ENCODE measurements around the gene SMCO4. TPM values are rescaled to one million over a fixed set of nuclear protein-coding genes. Genes with fewer than 3 reads are reported as not detected.
"Not testable (repeated sequence)": the region's sequence is repeated elsewhere in the genome, so short reads cannot be mapped to it uniquely, and the experiment has no call there.

SMCO4 gene, protein sequence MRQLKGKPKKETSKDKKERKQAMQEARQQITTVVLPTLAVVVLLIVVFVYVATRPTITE
- total RNA-seq, result 10 to 100 TPM in 2 of 8 experiments, 1 to 10 TPM in 6; 1.1 to 19.2 (median 5.8) TPM

DNA sequence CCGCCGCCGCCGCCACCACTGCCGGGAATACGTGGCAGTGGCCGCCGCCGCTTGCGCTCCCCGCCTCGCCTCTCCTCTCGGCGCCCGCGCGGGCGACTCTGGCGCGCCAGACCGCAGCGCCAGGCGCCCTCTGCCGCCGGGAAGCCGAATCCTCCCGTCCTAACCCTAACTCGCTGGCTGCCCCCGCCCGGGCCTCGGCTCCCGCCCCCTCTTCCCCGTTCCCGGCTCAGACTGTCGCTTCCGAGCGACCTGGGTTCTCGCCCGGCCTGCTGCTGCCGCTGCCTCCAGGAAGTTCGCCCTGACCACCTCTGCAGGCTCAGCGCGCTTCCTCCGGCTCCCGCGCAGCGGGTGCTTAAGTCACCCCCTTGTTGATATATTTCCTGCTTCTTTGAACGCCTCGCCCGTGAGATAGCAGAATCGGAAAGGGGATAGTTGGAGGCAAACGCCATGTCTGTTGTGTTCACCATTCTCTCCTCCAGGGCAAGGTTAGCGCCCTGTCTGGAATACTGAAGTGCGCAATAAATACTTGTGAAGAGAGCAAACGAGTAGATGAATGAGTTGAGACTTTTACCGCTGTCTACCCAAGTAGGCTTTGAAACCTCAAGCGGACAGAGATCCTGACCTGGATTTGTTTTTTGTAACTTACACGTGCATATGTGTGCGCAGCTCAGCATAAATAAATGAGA is at the start of gene SMCO4:
SMCO4 (minus strand) TSS at position 100 of the 686 bp plus-strand sequence. CDS start 64,202 bp downstream, outside the sequence.
- ATAC-seq (replicated peaks in 6 of 8), result peak; percentile 83 to 97 (median 86)
- Histone ChIP-seq H3K27ac (peak within 1 kb of the TSS in 1 of 2 donors; percentile 72), H3K4me1 (replicated peaks in 1 of 2) (peaks cover 0 to 4% of the 10 kb centered on the region in 2 donors), H3K4me3 (peak within 1 kb of the TSS; percentile 61 to 91 (median 88))
- in situ Hi-C loops (cut with MboI; ENCODE audit: low pct_unique_long_range_greater_than_20kb in 2 of 9, low sequenced_read_pairs in 9 of 9, unreplicated experiment in 9 of 9), result loop anchor here in 1 of 9 experiments (25.0 kb wide), 1 partner anchor 306 kb away; no protein-coding TSS in a partner anchor
- 5 to 92% (median 28%) methylated on average over 2 to 15 of the region's 59 CpGs; no CpG with 5 or more reads in 2 of the 10 experiments for WGBS, 10 experiments

DNA sequence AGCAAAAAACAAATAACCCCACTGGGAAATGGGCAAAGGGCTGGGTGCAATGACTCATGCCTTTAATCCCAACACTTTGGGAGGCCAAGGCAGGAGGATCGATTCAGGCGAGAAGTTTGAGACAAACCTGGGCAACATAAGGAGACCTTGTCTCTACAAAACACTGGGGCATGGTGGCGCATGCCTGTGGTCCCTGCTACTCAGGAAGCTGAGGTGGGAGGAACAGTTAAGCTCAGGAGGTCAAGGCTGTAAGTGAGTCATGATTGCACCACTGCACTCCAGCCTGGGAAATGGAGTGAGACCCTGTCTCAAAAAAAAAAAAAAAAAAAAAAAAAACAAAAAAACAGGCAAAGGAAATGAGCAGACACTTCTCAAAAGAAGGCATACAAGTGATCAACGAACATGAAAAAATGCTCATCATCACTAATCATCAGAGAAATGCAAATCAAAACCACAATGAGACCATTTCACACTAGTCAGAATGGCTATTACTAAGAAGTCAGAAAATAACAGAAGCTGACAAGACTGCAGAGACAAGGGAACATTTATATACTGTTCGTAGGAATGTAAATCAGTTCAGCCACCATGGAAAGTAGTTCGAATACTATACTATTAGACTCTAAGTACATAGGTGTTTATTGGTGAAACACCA is 48.2 kb upstream of the SMCO4 start:
- ATAC-seq (replicated peaks in 6 of 8), result no peak
- no peak overlapping the region for H3K27ac ChIP-seq
- peaks cover 0 to 3% of the 10 kb centered on the region in 2 donors for H3K4me1 ChIP-seq (replicated peaks in 1 of 2)
- in situ Hi-C loops (cut with MboI; ENCODE audit: low pct_unique_long_range_greater_than_20kb in 2 of 9, low sequenced_read_pairs in 9 of 9, unreplicated experiment in 9 of 9), result no loop called here
- WGBS, 10 experiments, result 63 to 100% (median 90%) methylated on average over 1 to 6 of the region's 6 CpGs; no CpG with 5 or more reads in 1 of the 10 experiments
- H3K4me3 ChIP-seq, result no peak overlapping the region

DNA sequence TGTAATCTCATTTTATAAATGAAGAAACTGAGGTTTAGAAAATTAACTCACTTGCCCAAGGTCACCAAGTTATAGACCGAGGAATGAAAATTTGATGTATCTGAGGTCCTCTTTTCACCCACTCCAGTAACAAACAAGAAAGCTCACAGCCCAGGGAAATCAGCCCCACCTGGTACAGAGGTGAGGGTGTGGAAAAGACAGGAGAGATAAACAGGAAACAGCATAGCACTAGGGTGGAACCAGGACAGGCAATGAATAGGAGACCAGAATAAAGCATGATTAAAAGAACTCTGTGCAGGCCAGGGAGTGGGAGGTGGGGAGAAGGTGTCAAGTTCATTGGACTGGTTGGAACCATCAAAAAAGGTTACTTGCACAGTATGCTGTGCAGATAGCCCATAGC is 46.2 kb upstream of the SMCO4 start:
- Histone ChIP-seq H3K4me1 (replicated peaks in 1 of 2) (peaks cover 0 to 3% of the 10 kb centered on the region in 2 donors), H3K27ac (no peak overlapping the region), H3K4me3 (no peak overlapping the region)
- WGBS, 10 experiments, result 75 to 100% (median 80%) methylated on average over 1 of the region's 1 CpG; no CpG with 5 or more reads in 5 of the 10 experiments
- no peak for ATAC-seq (replicated peaks in 6 of 8)
- in situ Hi-C loops (cut with MboI; ENCODE audit: low pct_unique_long_range_greater_than_20kb in 2 of 9, low sequenced_read_pairs in 9 of 9, unreplicated experiment in 9 of 9), result no loop called here

DNA sequence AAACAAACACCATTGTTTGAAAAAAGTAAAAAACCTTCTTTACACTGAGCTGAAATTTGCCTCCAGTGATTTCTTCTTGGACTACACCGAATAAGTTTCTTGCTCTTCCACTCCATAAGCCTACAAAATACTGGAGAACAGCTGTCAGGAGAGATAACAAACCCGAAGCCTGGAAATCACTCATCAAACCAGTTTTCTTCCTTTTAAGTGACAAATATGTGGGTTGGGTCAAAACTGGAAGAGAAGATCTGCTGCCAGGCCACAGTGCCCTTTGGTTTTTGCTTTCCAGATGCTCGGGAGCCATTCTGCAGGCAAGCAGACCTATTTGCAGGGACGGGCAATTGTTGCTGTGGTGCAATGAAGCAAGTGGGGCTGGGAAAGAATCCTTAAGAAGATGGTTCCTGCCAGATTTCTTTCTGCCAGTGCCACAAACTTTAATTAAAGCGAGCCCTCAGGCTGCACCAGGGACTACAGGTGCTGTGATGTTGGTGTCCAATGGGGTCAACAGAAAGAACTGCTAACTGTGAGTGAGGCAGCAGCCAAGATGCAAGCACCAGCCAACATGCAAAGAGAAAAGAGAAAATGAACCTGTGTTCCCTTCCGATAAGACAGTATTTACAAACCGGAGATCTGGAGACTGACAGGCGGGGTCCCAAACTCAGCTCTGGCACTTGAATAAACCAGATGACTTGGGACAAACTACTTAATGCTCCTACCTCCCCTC is 44.8 kb upstream of the SMCO4 start:
- Histone ChIP-seq H3K4me3 (no peak overlapping the region), H3K27ac (no peak overlapping the region), H3K4me1 (replicated peaks in 1 of 2) (peaks cover 0 to 3% of the 10 kb centered on the region in 2 donors)
- in situ Hi-C loops (cut with MboI; ENCODE audit: low pct_unique_long_range_greater_than_20kb in 2 of 9, low sequenced_read_pairs in 9 of 9, unreplicated experiment in 9 of 9), result no loop called here
- no peak for ATAC-seq (replicated peaks in 6 of 8)
- 67 to 100% (median 92%) methylated on average over 1 to 7 of the region's 8 CpGs; no CpG with 5 or more reads in 1 of the 10 experiments for WGBS, 10 experiments

DNA sequence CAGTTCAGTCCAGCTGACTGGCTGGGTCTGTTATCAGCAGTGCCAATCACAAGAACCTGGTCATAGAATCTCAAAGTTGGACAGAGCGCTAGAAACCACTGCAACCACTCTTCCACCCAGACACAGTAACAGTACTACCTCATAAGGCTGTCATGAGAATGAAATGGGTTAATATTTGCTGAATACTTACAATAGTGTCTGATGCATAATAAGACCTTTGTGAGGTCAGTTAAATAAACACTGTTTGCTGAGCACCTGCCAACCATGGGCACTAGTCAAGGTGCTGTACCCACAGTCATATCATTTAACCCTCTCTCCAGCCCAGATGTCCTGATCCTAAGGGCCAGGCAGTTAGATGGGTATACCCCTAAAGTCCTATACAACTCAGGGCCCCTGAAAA is 44.2 kb upstream of the SMCO4 start:
- H3K27ac ChIP-seq; H3K4me1 ChIP-seq (replicated peaks in 1 of 2); in situ Hi-C loops (cut with MboI; ENCODE audit: low pct_unique_long_range_greater_than_20kb in 2 of 9, low sequenced_read_pairs in 9 of 9, unreplicated experiment in 9 of 9); H3K4me3 ChIP-seq: not testable (repeated sequence)
- peak in 1 of 8 experiments; percentile 25 for ATAC-seq (replicated peaks in 6 of 8)
- WGBS, 10 experiments, result 40 to 100% (median 86%) methylated on average over 1 of the region's 1 CpG; no CpG with 5 or more reads in 7 of the 10 experiments

DNA sequence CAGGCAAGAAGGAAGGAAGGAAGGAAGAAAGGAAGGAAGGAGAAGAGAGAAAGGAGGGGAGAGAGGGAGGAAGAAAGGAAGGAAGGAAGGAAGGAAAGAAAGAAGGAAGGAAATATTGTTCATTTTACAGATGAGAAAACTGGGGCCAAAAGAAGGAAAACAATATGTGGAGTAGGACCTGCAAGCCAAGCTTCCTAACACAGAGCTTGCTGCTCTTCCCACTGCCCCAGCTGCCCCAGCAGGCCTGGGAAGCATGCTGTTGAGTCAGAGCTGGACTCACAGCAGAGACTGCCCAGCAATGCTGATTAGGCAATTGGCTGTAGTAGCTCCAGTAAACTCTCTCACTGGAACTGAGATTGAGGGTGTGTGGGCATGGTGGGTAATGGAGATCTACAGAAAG is 42.6 kb upstream of the SMCO4 start:
- Histone ChIP-seq H3K27ac (no peak overlapping the region), H3K4me1 (replicated peaks in 1 of 2) (peaks cover 0 to 3% of the 10 kb centered on the region in 2 donors), H3K4me3 (no peak overlapping the region)
- in situ Hi-C loops (cut with MboI; ENCODE audit: low pct_unique_long_range_greater_than_20kb in 2 of 9, low sequenced_read_pairs in 9 of 9, unreplicated experiment in 9 of 9), result no loop called here
- ATAC-seq (replicated peaks in 6 of 8), result peak in 7 of 8 experiments; percentile 36 to 99 (median 70)

DNA sequence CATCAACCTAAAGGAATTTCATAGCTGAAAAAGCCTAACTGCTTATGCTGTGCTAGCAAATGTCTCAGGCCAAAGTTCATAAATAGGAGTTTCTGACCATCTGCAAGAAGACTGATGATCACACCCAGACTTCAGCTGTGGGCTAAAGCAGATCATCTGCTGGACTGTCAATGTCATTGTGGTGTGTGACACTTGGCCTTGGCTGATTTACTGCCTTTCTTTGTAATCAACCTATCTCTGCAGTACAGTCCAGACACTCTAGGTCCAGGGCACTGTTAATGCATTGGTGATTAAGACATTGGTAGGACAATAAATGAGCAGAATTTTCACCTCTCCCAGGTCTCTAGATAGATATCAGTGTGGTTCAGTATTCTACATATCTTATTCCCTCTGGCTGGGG is 40.3 kb upstream of the SMCO4 start:
- no peak for ATAC-seq (replicated peaks in 6 of 8)
- in situ Hi-C loops (cut with MboI; ENCODE audit: low pct_unique_long_range_greater_than_20kb in 2 of 9, low sequenced_read_pairs in 9 of 9, unreplicated experiment in 9 of 9), result no loop called here
- no peak overlapping the region for H3K4me3 ChIP-seq
- H3K4me1 ChIP-seq (replicated peaks in 1 of 2), result peaks cover 0 to 3% of the 10 kb centered on the region in 2 donors
- no peak overlapping the region for H3K27ac ChIP-seq

DNA sequence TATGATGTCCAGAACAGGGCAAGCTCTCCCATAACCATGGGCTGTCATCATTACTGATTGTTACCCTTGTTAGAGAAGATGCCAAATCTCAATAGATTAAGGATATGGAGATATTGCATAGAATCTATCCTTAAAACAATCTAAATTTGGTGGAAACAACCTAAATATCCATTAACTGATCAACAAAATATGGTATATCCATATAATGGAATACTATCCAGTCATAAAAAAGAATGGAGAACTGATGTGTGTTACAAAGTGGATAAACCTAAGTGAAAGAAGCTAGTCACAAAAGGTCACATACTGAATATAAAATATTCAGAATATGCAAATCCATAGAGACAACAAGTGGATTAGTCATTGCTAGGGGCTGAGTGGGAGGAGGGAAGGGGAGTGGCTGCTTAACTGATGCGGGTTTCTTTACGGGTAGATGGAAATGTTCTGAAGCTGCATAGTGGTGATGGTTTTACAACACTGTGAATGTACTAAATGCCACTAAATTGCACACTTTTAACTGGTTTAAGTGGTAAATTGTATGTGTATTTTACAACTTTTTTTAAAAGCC is 36.1 kb upstream of the SMCO4 start:
- WGBS, 10 experiments, result 0 to 100% (median 86%) methylated on average over 1 to 2 of the region's 2 CpGs; no CpG with 5 or more reads in 5 of the 10 experiments
- H3K27ac ChIP-seq, result no peak overlapping the region
- no peaks in the 10 kb centered on the region for H3K4me1 ChIP-seq (replicated peaks in 1 of 2)
- ATAC-seq (replicated peaks in 6 of 8), result peak in 3 of 8 experiments; percentile 29 to 74 (median 65)
- H3K4me3 ChIP-seq, result no peak overlapping the region
- in situ Hi-C loops (cut with MboI; ENCODE audit: low pct_unique_long_range_greater_than_20kb in 2 of 9, low sequenced_read_pairs in 9 of 9, unreplicated experiment in 9 of 9), result no loop called here

DNA sequence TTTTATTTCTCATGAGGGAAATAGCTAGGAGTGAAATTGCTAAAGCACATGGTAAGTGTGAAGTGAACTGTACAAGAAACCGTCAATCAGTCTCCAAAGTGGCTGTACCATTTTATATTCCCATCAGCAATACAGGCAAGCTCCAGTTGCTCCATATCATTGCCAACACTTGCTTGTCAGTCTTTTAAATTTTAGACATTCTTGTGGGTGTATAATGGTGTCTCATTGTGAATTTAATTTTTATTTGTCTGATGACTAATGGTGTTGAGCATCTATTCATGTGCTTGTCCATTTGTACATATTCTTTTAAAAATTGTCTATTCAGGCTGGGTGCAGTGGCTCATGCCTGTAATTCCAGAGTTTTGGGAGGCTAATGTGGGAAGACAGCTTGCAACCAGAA is 34.1 kb upstream of the SMCO4 start:
- Histone ChIP-seq H3K4me3 (no peak overlapping the region), H3K4me1 (replicated peaks in 1 of 2) (no peaks in the 10 kb centered on the region), H3K27ac (no peak overlapping the region)
- in situ Hi-C loops (cut with MboI; ENCODE audit: low pct_unique_long_range_greater_than_20kb in 2 of 9, low sequenced_read_pairs in 9 of 9, unreplicated experiment in 9 of 9), result no loop called here
- 0 to 100% (median 55%) methylated on average over 1 of the region's 1 CpG; no CpG with 5 or more reads in 6 of the 10 experiments for WGBS, 10 experiments
- ATAC-seq (replicated peaks in 6 of 8), result peak in 3 of 8 experiments; percentile 58 to 85 (median 82)

DNA sequence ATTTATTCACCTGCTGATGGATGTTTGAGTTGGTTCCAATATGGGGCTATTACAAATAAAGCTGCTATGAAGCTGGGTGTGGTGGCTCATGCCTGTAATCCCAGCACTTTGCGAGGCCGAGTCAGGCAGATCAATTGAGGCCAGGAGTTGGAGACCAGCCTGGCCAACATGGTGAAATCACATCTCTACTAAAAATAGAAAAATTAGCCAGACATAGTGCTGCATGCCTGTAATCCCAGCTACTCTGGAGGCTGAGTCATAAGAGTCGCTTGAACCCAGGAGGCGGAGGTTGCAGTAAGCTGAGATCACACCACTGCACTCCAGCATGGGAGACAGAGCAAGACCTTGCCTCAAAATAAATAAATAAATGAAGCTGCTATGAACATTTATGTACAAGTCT is 33.7 kb upstream of the SMCO4 start:
- in situ Hi-C loops (cut with MboI; ENCODE audit: low pct_unique_long_range_greater_than_20kb in 2 of 9, low sequenced_read_pairs in 9 of 9, unreplicated experiment in 9 of 9); H3K4me1 ChIP-seq (replicated peaks in 1 of 2); H3K27ac ChIP-seq; H3K4me3 ChIP-seq: not testable (repeated sequence)
- 0 to 100% (median 62%) methylated on average over 1 to 4 of the region's 4 CpGs; no CpG with 5 or more reads in 2 of the 10 experiments for WGBS, 10 experiments
- ATAC-seq (replicated peaks in 6 of 8), result peak in 3 of 8 experiments; percentile 10 to 24 (median 14)

DNA sequence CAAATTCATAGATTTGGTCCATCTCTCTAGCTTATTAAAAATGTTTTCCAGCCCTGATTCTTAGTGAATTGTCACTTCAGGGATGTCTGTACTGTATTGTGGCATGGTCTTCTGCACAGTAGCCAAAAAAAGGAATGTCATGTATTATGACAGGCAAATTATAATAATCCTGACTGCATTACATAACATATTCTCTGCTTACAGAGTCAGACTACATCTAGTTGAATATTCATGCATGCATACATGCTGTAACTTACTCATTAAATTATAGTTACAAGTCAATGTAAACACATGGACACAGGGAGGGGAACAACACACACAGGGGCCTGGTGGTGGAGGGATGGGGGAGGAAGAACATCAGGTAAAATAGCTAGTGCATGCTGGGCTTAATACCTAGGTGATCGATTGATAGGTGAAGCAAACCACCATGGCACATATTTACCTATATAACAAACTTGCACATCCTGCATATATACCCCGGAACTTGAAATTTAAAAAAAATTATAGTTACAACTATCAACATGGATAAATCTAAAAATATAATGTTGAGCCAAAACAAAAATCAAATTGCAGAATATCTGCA is 31.5 kb upstream of the SMCO4 start:
- peaks cover 0 to 2% of the 10 kb centered on the region in 2 donors for H3K4me1 ChIP-seq (replicated peaks in 1 of 2)
- in situ Hi-C loops (cut with MboI; ENCODE audit: low pct_unique_long_range_greater_than_20kb in 2 of 9, low sequenced_read_pairs in 9 of 9, unreplicated experiment in 9 of 9), result no loop called here
- 0 to 100% (median 83%) methylated on average over 1 to 2 of the region's 2 CpGs; no CpG with 5 or more reads in 5 of the 10 experiments for WGBS, 10 experiments
- H3K4me3 ChIP-seq, result no peak overlapping the region
- no peak overlapping the region for H3K27ac ChIP-seq
- peak in 1 of 8 experiments; percentile 95 for ATAC-seq (replicated peaks in 6 of 8)

DNA sequence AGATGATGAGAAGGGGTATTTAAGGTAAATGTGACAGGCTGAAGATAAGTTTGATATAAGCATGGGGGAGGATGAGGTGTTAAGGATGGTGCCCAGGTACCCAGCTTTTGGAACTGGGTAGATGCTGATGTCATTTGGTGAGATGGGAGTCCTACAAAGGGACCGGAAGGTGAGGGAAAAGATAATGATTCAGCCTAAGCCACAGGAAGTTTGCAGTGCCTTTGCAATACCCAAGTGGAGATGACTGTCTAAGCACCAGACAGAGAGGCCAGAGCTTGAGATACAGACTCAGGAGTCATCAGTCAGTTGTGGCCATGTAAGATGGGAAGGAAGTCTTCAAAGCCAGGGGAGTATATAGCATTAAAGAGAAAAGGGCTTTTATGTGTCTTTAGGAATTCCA is 30.0 kb upstream of the SMCO4 start:
- 57 to 100% (median 100%) methylated on average over 1 of the region's 1 CpG; no CpG with 5 or more reads in 7 of the 10 experiments for WGBS, 10 experiments
- ATAC-seq (replicated peaks in 6 of 8), result no peak
- in situ Hi-C loops (cut with MboI; ENCODE audit: low pct_unique_long_range_greater_than_20kb in 2 of 9, low sequenced_read_pairs in 9 of 9, unreplicated experiment in 9 of 9), result no loop called here

More for the DNA sequence above, 30.0 kb upstream of the SMCO4 start:
- H3K27ac ChIP-seq, result no peak overlapping the region
- peaks cover 0 to 2% of the 10 kb centered on the region in 2 donors for H3K4me1 ChIP-seq (replicated peaks in 1 of 2)
- H3K4me3 ChIP-seq, result no peak overlapping the region

Data from motor neuron (in vitro differentiated cells).